H1 (cell line): Measurements from ENCODE around the gene CFAP74. TPM values are rescaled to one million over a fixed set of nuclear protein-coding genes. Genes with fewer than 3 reads are reported as not detected.

Experiments
- BRCA1 ChIP-seq: IDR thresholded peaks from 2 replicates; pipeline ENCODE4 v1.6.1; 2012; ENCODE audit warnings: low read depth, low read length, improper control_type of control experiment
- HDAC2 ChIP-seq, 2 experiments: fragments of 300-600 bp in 1 of 2; sonication (generic) in 1 of 2; IDR thresholded peaks; 2 replicates each; pipeline ENCODE4 v1.6.1; 2011 to 2012; ENCODE audit warnings: low read depth in 2 of 2, low read length in 2 of 2, mild to moderate bottlenecking in 2 of 2, moderate library complexity in 2 of 2, borderline replicate concordance in 1 of 2, inconsistent platforms in 1 of 2
- HDAC6 ChIP-seq: IDR thresholded peaks from one replicate; pipeline ENCODE4 v1.7.1; 2012; ENCODE audit warnings: low read depth, mild to moderate bottlenecking, inconsistent platforms, low read length, moderate library complexity
- JUN ChIP-seq: IDR thresholded peaks from 2 replicates; pipeline ENCODE4 v1.6.1; 2011; ENCODE audit warnings: low read depth, mild to moderate bottlenecking, improper control_type of control experiment, low read length
- KDM4A ChIP-seq: IDR thresholded peaks from one replicate; pipeline ENCODE4 v1.7.1; 2012; ENCODE audit warnings: low read depth, mild to moderate bottlenecking, moderate library complexity, low read length, inconsistent platforms; ENCODE audit not compliant: severe bottlenecking
- NANOG ChIP-seq: IDR thresholded peaks from 2 replicates; pipeline ENCODE4 v1.6.1; 2011; ENCODE audit warnings: low read length, low read depth, mild to moderate bottlenecking, inconsistent platforms; ENCODE audit not compliant: insufficient read depth, poor library complexity, severe bottlenecking
- SRF ChIP-seq: IDR thresholded peaks from 2 replicates; pipeline ENCODE4 v1.6.1; 2011; ENCODE audit warnings: mild to moderate bottlenecking, low read depth, low read length, moderate library complexity
- polyA plus RNA-seq, 7 experiments: library from polyadenylated mRNA; depleted of rRNA in 3 of 7; stranded (reverse) in 5 of 7; unstranded in 2 of 7; fragments of >200 nt in 5 of 7; fragments of 200-250 nt in 2 of 7; gene quantifications; 1 replicate in 5 of 7; 2 replicates in 1 of 7; 4 replicates in 1 of 7; pipeline versions ENCODE4 v1.2.1 to v1.2.3, GENCODE V29; 2011 to 2013; ENCODE audit warnings: missing spikeins in 2 of 7, mixed read lengths in 2 of 7
- total RNA-seq: library from RNA; stranded (reverse); fragmentation: NEBNext Ultra II Directional; extraction: Animal tissue kit (Norgen Biotek cat#: 25700); gene quantifications from 2 replicates; pipeline ENCODE4 v1.2.1, GENCODE V29; 2021
- TF ChIP-seq, protein P1 (sequence below): fragments of 300-600 bp; sonication (generic); IDR thresholded peaks from 2 replicates; pipeline ENCODE4 v1.7.1; 2012; ENCODE audit warnings: low read length, moderate library complexity, mild to moderate bottlenecking, inconsistent platforms; ENCODE audit not compliant: insufficient replicate concordance
- TF ChIP-seq, protein P2 (sequence below): IDR thresholded peaks from 2 replicates; pipeline ENCODE4 v1.6.1; 2012; ENCODE audit warnings: inconsistent platforms

CFAP74 gene
- total and polyA plus RNA-seq, 2 of the 8 experiments (the other 6 are each of a cell fraction or from before 2014, with no cell fraction given): 0.09 to 0.20 TPM

DNA sequence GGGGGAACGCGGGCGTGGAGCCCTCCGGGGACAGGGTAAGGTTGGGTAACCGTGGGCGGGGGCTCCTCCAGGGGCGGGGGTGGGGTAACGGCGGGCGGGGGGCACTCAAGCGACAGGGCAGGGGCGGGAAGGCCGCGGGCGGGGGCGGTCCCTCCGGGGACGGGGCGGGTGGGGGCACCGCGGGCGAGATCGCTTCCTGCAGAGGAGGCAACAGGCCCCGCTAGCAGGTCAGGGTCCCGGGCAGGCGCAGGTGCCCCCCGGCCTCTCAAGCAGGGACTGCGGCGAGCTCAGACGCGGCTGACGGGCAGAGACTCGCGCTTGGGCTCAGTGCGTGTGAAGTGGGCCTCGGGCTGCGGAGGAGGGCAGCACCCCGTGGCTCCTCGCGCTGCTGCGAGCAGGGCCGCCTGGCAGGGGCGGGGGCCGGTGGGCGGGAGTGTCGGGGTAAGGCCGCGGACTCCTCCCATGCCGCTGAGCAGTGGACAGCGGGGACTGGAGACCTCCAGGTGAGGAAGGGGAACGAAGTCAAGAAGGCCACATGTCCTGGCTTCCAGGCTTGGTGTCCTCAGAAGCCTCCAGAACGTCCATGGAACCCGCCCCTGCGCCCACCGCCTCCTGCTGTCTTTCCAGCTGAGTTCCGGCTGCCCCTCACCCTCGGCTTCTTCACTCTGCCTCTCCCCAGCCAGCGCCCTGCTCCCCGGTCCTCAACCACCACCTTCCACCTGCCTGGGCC is 112.1 kb downstream of the CFAP74 start (continued):
- TF ChIP-seq, protein P1, sequence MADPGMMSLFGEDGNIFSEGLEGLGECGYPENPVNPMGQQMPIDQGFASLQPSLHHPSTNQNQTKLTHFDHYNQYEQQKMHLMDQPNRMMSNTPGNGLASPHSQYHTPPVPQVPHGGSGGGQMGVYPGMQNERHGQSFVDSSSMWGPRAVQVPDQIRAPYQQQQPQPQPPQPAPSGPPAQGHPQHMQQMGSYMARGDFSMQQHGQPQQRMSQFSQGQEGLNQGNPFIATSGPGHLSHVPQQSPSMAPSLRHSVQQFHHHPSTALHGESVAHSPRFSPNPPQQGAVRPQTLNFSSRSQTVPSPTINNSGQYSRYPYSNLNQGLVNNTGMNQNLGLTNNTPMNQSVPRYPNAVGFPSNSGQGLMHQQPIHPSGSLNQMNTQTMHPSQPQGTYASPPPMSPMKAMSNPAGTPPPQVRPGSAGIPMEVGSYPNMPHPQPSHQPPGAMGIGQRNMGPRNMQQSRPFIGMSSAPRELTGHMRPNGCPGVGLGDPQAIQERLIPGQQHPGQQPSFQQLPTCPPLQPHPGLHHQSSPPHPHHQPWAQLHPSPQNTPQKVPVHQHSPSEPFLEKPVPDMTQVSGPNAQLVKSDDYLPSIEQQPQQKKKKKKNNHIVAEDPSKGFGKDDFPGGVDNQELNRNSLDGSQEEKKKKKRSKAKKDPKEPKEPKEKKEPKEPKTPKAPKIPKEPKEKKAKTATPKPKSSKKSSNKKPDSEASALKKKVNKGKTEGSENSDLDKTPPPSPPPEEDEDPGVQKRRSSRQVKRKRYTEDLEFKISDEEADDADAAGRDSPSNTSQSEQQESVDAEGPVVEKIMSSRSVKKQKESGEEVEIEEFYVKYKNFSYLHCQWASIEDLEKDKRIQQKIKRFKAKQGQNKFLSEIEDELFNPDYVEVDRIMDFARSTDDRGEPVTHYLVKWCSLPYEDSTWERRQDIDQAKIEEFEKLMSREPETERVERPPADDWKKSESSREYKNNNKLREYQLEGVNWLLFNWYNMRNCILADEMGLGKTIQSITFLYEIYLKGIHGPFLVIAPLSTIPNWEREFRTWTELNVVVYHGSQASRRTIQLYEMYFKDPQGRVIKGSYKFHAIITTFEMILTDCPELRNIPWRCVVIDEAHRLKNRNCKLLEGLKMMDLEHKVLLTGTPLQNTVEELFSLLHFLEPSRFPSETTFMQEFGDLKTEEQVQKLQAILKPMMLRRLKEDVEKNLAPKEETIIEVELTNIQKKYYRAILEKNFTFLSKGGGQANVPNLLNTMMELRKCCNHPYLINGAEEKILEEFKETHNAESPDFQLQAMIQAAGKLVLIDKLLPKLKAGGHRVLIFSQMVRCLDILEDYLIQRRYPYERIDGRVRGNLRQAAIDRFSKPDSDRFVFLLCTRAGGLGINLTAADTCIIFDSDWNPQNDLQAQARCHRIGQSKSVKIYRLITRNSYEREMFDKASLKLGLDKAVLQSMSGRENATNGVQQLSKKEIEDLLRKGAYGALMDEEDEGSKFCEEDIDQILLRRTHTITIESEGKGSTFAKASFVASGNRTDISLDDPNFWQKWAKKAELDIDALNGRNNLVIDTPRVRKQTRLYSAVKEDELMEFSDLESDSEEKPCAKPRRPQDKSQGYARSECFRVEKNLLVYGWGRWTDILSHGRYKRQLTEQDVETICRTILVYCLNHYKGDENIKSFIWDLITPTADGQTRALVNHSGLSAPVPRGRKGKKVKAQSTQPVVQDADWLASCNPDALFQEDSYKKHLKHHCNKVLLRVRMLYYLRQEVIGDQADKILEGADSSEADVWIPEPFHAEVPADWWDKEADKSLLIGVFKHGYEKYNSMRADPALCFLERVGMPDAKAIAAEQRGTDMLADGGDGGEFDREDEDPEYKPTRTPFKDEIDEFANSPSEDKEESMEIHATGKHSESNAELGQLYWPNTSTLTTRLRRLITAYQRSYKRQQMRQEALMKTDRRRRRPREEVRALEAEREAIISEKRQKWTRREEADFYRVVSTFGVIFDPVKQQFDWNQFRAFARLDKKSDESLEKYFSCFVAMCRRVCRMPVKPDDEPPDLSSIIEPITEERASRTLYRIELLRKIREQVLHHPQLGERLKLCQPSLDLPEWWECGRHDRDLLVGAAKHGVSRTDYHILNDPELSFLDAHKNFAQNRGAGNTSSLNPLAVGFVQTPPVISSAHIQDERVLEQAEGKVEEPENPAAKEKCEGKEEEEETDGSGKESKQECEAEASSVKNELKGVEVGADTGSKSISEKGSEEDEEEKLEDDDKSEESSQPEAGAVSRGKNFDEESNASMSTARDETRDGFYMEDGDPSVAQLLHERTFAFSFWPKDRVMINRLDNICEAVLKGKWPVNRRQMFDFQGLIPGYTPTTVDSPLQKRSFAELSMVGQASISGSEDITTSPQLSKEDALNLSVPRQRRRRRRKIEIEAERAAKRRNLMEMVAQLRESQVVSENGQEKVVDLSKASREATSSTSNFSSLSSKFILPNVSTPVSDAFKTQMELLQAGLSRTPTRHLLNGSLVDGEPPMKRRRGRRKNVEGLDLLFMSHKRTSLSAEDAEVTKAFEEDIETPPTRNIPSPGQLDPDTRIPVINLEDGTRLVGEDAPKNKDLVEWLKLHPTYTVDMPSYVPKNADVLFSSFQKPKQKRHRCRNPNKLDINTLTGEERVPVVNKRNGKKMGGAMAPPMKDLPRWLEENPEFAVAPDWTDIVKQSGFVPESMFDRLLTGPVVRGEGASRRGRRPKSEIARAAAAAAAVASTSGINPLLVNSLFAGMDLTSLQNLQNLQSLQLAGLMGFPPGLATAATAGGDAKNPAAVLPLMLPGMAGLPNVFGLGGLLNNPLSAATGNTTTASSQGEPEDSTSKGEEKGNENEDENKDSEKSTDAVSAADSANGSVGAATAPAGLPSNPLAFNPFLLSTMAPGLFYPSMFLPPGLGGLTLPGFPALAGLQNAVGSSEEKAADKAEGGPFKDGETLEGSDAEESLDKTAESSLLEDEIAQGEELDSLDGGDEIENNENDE: no peak
- TF ChIP-seq KDM4A (peak; percentile 56), SRF (no peak), NANOG (no peak), BRCA1 (no peak), HDAC6 (no peak), JUN (no peak), HDAC2 (IDR thresholded peaks at IDR 0.05; ENCODE audit: borderline replicate concordance in 1 of 2, low read depth in 2 of 2, low read length in 2 of 2) (no peak)
- TF ChIP-seq, protein P2, sequence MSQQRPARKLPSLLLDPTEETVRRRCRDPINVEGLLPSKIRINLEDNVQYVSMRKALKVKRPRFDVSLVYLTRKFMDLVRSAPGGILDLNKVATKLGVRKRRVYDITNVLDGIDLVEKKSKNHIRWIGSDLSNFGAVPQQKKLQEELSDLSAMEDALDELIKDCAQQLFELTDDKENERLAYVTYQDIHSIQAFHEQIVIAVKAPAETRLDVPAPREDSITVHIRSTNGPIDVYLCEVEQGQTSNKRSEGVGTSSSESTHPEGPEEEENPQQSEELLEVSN: peak; percentile 36; the same call in 1 of the 2 replicates
